GM21367 (cell line): ENCODE data around the gene PHACTR3.

Experiments
- ATAC-seq: cut with Tn5 transposase; IDR thresholded peaks from one replicate; pipeline ENCODE4 v1.9.1; 2021; ENCODE audit not compliant: unreplicated experiment

PHACTR3 gene

DNA sequence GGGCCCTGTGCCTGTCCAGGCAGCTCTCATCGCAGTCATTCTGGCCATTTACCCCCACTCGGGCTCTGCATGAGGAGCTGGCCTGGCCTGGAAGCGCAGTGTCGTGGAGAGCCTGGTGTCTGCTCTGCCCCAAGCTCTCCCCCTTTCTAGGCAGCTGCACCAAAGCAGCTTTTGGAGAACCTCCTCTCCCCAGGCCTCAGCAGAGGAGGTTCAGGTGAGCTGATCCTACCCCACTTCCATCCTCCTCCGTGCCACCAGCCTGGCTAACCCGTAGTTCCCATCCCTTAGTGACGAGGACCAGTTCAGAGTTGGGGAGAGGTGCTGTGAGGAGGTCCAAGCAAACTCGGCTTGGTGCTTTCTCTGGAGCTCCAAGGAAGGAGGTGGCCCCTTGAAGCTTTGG, 30.5 kb upstream of the PHACTR3 start:
- ATAC-seq, result no peak

DNA sequence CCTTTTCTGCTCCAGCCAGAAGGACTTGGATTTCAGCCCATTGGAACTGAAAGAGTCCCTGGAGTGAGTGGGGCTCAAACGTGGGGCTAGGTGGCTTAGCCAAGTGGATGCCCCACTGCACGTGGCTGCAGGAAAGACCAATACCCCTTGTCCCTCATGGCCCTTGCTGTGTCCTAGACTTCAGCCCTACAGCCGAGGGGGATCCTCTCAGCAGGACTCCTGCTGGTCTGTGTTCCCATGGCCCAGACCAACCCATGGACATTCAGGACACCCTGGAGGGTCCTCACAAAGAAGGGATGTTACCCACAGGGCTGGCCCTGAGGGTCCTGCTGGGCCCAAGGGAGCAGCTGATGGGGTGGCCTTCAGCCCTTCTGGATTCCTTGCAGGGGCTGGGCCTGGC, 30.0 kb upstream of the PHACTR3 start:
- no peak for ATAC-seq

DNA sequence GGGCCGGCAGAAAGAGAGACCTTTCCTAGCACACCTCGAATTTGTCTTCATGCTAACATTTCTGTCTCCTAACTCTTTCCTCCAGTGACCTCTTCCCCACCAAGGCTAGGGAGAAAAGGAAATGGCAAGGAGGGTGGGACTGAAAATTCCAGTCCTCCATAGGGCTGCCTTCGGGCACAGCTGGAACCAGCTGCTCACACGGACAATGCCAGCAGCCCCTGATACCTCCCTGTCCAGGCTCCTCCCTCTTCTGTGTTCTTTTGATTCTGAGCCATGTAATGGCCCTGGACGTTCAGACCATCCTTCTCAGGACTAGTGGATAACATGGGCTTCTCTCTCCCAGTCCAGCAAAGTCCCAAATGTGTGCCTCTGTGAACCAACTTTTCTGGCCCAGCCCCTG, 29.1 kb upstream of the PHACTR3 start:
- no peak for ATAC-seq

DNA sequence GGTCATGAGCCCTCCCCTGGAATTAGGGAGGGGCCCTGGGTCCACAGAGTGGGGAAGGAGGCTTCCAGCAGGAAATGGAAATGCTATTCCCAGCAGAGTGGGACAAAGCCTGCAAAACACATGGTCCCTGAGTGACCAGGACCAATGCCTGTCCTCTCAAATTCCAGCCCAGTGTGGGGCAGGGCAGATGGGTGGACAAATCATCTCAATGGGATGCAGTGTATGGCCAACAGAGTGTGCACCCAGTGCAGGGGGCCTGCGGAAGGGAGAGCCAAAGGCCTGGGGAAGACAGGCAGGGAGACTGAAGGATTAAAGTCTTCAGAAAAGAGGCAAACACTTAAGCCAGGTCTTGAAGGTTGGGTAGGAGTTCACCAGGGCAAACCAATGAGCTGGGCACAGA, 28.7 kb upstream of the PHACTR3 start:
- no peak for ATAC-seq

DNA sequence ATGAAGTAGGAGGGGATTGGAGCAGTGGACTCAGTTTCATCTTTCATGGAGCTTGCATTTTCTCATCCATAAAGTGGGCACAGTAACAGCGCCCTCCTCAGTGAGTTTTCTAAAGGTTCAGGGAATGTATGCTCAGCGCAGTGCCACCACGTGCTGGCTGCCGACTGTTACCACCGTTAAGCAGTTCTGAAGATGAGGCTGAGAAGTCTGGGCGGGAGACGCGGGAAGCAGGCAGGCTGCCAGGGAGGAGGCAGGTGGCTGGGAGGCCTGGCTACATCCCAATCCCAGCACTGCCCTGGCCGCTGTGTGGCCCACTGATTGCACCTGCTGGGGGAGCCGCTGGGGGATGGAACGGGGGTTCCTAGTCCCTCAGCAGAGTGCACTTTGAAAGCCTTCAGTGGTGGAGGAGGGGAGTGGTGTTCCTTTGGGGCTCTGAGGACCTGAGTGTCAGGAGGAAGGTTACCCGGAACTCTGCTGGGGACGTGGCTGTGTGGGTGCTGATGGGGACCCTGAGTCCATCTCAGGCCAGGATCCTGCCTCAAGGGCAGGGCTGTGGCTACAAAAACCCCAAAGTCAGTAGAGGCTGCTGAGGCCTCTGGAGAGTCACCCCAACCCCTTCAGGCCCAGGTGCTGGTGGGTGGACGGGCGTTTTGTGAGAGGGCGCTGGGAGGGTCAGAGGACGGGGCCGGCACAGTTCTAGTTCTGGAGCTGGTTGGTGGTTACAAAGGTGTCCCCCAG, 28.0 kb upstream of the PHACTR3 start:
- ATAC-seq, result no peak

- ATAC-seq, result no peak
Measured at GRCh38 chr20:59577037-59577808, 27.1 kb upstream of the PHACTR3 start.

GRCh38 chr20:59577809-59578435, 26.4 kb upstream of the PHACTR3 start:
- no peak for ATAC-seq

- ATAC-seq, result no peak
Measured at GRCh38 chr20:59578436-59579403, 25.6 kb upstream of the PHACTR3 start.

DNA sequence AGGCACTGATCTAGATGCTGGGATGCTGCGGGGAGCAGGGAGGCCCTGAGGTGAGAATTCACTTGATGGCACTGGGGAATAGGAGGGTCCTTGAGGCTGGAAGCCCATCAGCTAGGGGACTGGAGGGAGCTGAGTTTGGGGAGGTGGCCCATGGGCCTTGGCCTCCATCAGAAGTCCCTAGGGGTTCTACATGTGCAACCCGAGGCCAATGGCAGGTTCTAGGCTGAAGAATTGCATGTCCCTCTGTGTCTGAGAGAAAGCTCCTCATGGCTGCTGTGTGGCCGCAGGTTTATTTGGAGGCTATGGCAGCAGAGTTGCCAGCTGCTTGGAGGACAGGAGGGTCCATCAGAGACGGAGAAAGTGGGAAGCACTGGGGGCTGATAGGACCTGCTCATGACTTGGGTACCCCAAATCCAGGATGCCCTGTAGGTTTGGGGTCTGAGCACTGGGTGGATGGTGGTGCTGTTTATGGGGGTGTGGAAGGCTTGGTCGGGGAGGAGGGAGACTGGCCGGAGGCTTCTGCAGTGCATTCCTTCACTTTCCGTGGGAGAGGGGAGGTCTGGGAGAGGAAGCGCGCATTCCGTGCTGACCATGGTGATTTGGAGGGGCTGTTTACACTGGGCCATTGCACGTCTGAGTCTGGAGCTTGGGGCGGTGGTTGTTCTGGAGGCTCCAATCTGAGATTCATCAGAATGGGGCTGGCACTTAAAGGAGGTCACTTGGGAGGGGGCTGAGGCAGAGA, 24.8 kb upstream of the PHACTR3 start:
- no peak for ATAC-seq

DNA sequence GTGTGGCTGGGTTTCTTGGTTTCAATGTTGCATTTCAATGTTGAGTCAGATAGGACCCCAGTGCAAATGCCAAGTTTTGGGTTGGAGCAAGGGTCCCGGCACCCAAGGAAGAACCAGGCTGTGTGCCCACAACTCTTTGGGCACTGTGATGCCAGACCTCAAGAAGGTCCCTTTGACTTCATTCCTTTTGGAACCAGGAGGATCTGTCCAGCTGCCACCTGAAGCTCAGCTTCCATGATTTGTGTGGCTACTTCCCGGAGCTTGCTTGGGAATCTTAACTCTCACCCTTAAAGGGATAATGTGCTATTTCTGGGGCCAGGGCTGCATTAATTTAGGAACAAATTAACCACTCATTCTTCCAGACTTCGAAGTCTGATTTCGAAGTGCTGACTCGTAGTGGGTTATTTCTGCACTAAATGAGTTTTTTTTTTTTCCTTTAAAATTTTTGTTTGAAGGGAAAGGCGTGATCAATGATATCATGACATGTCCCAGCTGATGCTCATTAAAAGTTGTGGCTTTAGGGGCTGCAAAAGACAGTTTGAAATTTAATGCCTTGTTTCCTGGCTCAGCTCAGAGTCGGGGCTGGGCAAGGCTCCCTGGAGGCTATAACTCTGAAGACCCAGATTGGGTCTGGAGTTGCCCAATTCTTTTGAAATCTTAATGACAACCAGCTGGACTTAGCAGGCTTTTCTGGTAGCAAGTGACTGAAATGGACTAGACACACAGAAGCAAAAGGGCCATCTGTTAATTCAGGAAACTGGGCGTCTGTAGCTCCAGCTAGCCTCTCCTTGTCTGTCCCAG, 24.0 kb upstream of the PHACTR3 start:
- no peak for ATAC-seq

DNA sequence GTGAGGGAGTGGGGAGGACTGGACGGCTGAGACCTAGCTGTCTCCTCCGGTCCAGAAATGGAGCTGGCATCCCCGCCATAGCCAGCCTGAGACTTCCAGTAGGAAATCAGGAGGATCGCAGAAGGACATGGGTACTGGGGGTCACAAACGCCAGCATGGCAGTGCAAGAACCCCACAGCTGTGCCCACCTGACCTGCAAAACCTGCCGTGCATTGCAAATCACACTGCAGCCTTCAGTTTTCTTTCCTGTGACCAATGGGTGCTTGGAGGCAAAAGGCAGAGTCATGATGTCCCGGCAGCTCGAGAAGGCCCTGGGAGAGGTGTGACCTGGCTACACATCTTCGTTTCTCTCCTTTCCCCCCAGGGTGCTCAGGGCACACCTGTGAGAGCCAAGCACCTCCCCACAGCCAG, 23.3 kb upstream of the PHACTR3 start:
- no peak for ATAC-seq

GRCh38 chr20:59581993-59582679, 22.2 kb upstream of the PHACTR3 start:
- no peak for ATAC-seq

- ATAC-seq, result no peak
Measured at GRCh38 chr20:59583428-59584277, 20.7 kb upstream of the PHACTR3 start.

DNA sequence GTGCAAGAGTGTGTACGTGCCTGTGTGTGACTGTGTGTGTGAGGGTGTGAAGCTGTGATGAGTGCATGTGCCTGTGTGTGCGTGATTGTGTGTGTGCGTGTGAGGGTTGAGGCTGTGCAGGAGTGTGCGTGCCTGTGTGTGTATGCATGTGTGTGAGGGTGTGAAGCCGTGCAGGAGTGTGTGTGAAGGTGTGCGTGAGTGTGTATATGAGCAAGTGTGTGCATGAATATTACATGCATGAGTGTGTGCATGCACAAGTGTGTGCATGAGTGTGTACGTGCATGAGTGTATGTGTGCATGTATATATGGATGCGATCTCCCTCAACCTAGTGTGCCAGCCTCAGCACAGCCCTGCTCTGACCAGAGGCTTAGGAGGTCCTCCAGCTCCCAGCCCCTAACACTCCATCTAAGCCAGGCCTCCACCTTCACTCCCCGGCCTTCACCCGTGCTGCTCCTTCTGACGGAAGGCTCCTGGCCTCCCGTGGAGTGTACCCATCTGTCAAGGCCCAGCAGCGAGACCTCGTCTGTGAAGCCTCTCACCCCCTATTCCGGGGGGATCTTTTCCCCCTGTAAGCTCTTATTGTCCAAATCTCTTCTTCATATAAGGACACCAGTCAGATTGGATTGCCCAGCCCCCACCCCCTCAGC, 19.9 kb upstream of the PHACTR3 start:
- no peak for ATAC-seq

DNA sequence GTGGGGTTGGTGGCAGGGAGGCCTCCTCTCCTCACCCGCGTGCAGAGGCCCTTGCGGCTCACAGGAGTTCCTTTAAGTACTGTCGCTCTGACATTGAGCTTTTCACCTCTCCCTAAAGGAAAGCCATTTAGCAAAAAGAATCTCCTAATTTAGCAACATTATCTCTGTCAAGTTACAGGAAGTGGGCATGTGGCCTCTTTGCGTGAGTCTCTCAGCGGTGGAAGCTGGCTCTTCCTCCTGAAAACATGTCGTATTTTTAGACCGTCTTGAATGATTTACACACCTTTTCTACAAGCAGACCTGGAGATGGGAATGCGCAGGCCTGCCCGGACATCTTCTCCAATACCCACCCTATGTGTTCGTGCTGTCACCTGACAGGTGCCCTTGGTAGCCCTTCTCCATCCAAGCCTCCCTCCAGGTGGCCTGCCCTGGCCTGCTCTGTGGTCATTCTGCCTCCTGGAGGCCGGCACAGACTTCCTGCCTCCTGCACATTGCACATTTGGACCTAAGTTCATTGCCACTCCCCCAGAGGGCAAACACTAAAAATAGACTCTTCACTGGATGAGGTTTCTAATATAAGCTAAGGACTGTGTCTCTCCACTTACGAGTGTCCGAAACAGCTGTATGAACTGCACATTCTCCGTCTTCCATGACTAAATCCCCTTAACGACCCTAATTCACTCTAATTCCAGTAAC, 18.5 kb upstream of the PHACTR3 start:
- ATAC-seq, result no peak

- ATAC-seq, result no peak
Measured at GRCh38 chr20:59586613-59587012, 17.7 kb upstream of the PHACTR3 start.

- no peak for ATAC-seq
Measured at GRCh38 chr20:59587570-59587969, 16.8 kb upstream of the PHACTR3 start.
